Tibial artery (tissue), 4 donors: Measurements from ENCODE around the gene CCSER1.

ENCODE experiments used
- DNase-seq, 2 donors: peaks; one replicate each; pipeline ENCODE4 v3.0.0-alpha.2; 2019
- H3K27ac ChIP-seq, 2 donors: fragments of 200-600 bp; sonication (generic) in 1 of 2; 1 replicate in 1 of 2; 2 replicates in 1 of 2; pipeline ENCODE4 v1.5.1; 2018 to 2019; ENCODE audit warnings: mild to moderate bottlenecking in 1 of 2
- H3K27me3 ChIP-seq, 2 donors: fragments of 200-600 bp; sonication (generic) in 1 of 2; one replicate each; pipeline versions ENCODE4 v1.5.1 to v1.6.0; 2016 to 2019
- H3K36me3 ChIP-seq, 3 donors: fragments of 200-600 bp; sonication (generic) in 2 of 3; one replicate each; pipeline ENCODE4 v1.5.1; 2016 to 2019; ENCODE audit warnings: mild to moderate bottlenecking in 2 of 3
- H3K4me1 ChIP-seq, 4 donors: fragments of 200-600 bp; sonication (generic) in 2 of 4; 1 replicate in 3 of 4; 2 replicates in 1 of 4; pipeline ENCODE4 v1.5.1; 2016 to 2019
- H3K4me3 ChIP-seq, 2 donors: fragments of 200-600 bp; sonication (generic) in 1 of 2; 1 replicate in 1 of 2; 2 replicates in 1 of 2; pipeline ENCODE4 v1.5.1; 2018 to 2019; ENCODE audit warnings: mild to moderate bottlenecking in 2 of 2
- H3K9me3 ChIP-seq, 3 donors: fragments of 200-600 bp; sonication (generic) in 1 of 3; one replicate each; pipeline ENCODE4 v1.5.1; 2016 to 2019
- CTCF ChIP-seq, 2 experiments: fragments of 200-600 bp in 1 of 2; fragments of 450-650 bp in 1 of 2; IDR thresholded peaks; one replicate each; pipeline ENCODE4 v1.5.1; 2017 to 2019; ENCODE audit warnings: antibody characterized with exemption in 2 of 2, mild to moderate bottlenecking in 1 of 2, moderate library complexity in 1 of 2
- intact Hi-C: fragments of 100-400 bp; cut with DNase I; formaldehyde crosslinking; loops from one replicate; pipeline ENCODE4 v1.15.0; 2023; ENCODE audit warnings: low total_unique reads

CCSER1 gene

DNA sequence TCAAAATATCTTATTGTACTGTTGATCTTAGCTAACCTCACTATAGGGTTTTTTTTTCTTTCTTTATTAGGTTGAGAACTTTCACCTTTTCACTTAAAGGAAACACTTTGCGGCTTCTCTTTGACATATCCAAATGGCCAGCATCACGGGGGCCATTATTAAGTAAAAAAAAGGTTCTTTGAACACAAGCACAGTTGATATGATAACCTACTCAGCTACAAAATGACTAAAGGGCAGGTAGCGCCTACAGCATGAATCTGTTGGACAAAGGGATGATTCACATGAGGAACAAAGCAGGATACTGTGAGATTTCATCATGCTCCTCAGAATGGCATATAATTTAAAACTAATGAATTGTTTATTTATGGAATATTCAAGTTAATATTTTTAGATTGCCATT, 119.6 kb downstream of the CCSER1 start:
- Histone ChIP-seq H3K9me3 (no peaks in the 10 kb centered on the region), H3K4me1 (no peaks in the 10 kb centered on the region), H3K27ac (no peak overlapping the region), H3K36me3 (no peaks in the 10 kb centered on the region), H3K4me3 (no peak overlapping the region), H3K27me3 (no peaks in the 10 kb centered on the region)
- DNase-seq: no peak
- intact Hi-C loops: no loop called here
- no peak for TF ChIP-seq CTCF (IDR thresholded peaks at IDR 0.05)

GRCh38 chr4:90254357-90254756, 127.2 kb downstream of the CCSER1 start:
- no peak for TF ChIP-seq CTCF (IDR thresholded peaks at IDR 0.05)
- intact Hi-C loops: no loop called here
- DNase-seq: no peak

GRCh38 chr4:90274175-90274574, 147.0 kb downstream of the CCSER1 start:
- Histone ChIP-seq H3K9me3 (no peaks in the 10 kb centered on the region), H3K36me3 (no peaks in the 10 kb centered on the region), H3K27me3 (no peaks in the 10 kb centered on the region), H3K27ac (no peak overlapping the region), H3K4me3 (no peak overlapping the region), H3K4me1 (no peaks in the 10 kb centered on the region)
- no peak for DNase-seq
- no peak for TF ChIP-seq CTCF (IDR thresholded peaks at IDR 0.05)
- intact Hi-C loops: no loop called here

More at GRCh38 chr4:90254357-90254756, 127.2 kb downstream of the CCSER1 start:
- H3K9me3 ChIP-seq: peaks cover 0 to 7% (median 0%) of the 10 kb centered on the region in 3 donors
- H3K4me1 ChIP-seq: no peaks in the 10 kb centered on the region
- no peaks in the 10 kb centered on the region for H3K27me3 ChIP-seq
- H3K4me3 ChIP-seq: no peak overlapping the region
- no peak overlapping the region for H3K27ac ChIP-seq
- no peaks in the 10 kb centered on the region for H3K36me3 ChIP-seq

DNA sequence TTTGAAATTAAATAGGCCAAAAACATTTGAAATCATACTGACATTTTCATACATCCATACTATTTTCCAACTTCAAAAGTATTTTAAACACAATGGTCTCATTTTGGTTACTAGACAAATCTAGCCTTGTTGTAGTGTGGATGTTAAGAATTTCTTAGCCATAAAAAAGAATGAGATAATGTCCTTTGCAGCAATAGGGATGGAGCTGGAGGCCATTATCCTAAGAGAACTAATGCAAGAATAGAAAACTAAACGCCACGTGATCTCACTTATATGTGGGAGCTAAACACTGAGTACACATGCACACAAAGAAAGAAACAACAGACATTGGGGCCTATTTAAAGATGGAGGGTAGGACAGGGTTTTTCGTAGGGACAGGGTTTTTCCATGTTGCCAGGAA, 153.8 kb downstream of the CCSER1 start:
- TF ChIP-seq CTCF (IDR thresholded peaks at IDR 0.05): no peak
- no peaks in the 10 kb centered on the region for H3K4me1 ChIP-seq
- intact Hi-C loops: no loop called here
- H3K9me3 ChIP-seq: no peaks in the 10 kb centered on the region
- no peak overlapping the region for H3K27ac ChIP-seq
- H3K4me3 ChIP-seq: no peak overlapping the region
- no peak for DNase-seq
- H3K36me3 ChIP-seq: no peaks in the 10 kb centered on the region
- H3K27me3 ChIP-seq: no peaks in the 10 kb centered on the region

DNA sequence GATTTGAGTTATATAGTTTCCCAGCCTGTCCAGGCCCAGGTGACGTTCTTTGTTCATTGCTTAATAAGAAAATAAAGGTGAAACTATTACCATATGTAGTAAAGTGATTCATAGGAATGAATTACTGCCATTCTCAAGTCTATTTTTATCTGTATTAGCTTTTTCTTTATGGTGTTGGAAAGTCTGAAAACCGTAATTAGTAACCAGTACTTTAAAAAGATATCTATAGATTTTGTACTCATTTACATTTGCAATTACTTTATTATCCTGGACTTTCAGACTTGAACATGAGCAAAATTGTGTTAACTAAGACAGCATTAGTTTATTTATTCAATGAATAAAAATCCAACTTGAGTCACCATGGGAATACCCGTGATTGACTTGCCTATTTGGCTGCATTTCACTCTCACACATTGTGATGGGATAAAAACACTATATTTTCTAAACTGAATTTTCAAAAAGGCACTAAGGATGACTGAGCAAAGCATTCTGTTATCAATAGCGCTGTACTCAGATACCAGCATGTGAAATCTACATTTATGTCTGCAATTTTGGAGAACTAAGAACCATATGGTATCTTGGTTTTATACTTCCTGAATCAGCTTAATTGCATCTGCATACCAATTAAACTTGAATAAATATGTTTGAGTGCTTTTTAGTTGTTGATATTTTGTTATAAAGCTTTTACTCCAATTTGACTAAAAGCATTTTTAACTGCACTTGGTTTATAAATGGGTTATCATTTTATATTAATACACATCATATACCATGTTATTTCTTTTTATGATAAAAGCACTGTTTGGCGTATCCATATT, 154.6 kb downstream of the CCSER1 start:
- no peaks in the 10 kb centered on the region for H3K4me1 ChIP-seq
- no peak for DNase-seq
- H3K27me3 ChIP-seq: no peaks in the 10 kb centered on the region
- no peak overlapping the region for H3K27ac ChIP-seq
- H3K4me3 ChIP-seq: no peak overlapping the region
- H3K9me3 ChIP-seq: no peaks in the 10 kb centered on the region
- H3K36me3 ChIP-seq: no peaks in the 10 kb centered on the region
- TF ChIP-seq CTCF (IDR thresholded peaks at IDR 0.05): no peak
- intact Hi-C loops: no loop called here
